Suprapubic skin (tissue), 4 donors: ENCODE measurements around the gene ACVR1B.

Source experiments
- CTCF ChIP-seq, 2 donors: fragments of 200-600 bp in 1 of 2; fragments of 450-650 bp in 1 of 2; sonication (generic) in 1 of 2; IDR thresholded peaks; one replicate each; pipeline ENCODE4 v1.5.1; 2016 to 2019; ENCODE audit warnings: antibody characterized with exemption in 2 of 2, mild to moderate bottlenecking in 1 of 2, moderate library complexity in 1 of 2
- EP300 ChIP-seq: sonication (generic); formaldehyde crosslinking; IDR thresholded peaks from one replicate; pipeline ENCODE4 v1.6.1; 2017; ENCODE audit warnings: antibody characterized with exemption
- POLR2A ChIP-seq, 2 donors: fragments of 450-650 bp; IDR thresholded peaks; one replicate each; pipeline ENCODE4 v1.6.1; 2017; ENCODE audit warnings: antibody characterized with exemption in 2 of 2, mild to moderate bottlenecking in 2 of 2, moderate library complexity in 2 of 2
- POLR2AphosphoS5 ChIP-seq, 3 donors: sonication (generic); formaldehyde crosslinking; IDR thresholded peaks; one replicate each; pipeline ENCODE4 v1.6.1; 2017; ENCODE audit warnings: antibody characterized with exemption in 3 of 3

- TF ChIP-seq EP300 (no peak), CTCF (IDR thresholded peaks at IDR 0.05) (no peak), POLR2A (IDR thresholded peaks at IDR 0.05) (no peak), POLR2AphosphoS5 (IDR thresholded peaks at IDR 0.05) (no peak)
Measured at GRCh38 chr12:51944608-51945233, 6.8 kb upstream of the ACVR1B start.
